CD4-positive, CD25-positive, alpha-beta regulatory T cell (primary cell): Measurements from ENCODE around the gene ASPM. TPM values are rescaled to one million over a fixed set of nuclear protein-coding genes. Genes with fewer than 3 reads are reported as not detected.

Experiments
- ATAC-seq, 2 donors: fragments of 150-1000 bp; cut with Tn5 transposase; one replicate each; pipeline ENCODE4 v1.10.0; 2021; ENCODE audit warnings: low read depth in 2 of 2, moderate number of reproducible peaks in 2 of 2, moderate library complexity in 1 of 2
- DNase-seq, 3 donors: peaks; one replicate each; pipeline versions ENCODE4 v3.0.0 to v3.0.0-alpha.2; 2012 to 2022; ENCODE audit warnings: mixed read lengths in 1 of 3
- H3K27ac ChIP-seq: one replicate; pipeline ENCODE4 v1.7.0; 2013; ENCODE audit warnings: mild to moderate bottlenecking, low read length; ENCODE audit not compliant: insufficient read depth, poor library complexity, severe bottlenecking
- H3K27me3 ChIP-seq: one replicate; pipeline ENCODE4 v1.7.0; 2013; ENCODE audit warnings: low read length; ENCODE audit not compliant: control insufficient read depth, insufficient read depth
- H3K36me3 ChIP-seq: one replicate; pipeline ENCODE4 v1.7.0; 2013; ENCODE audit warnings: mild to moderate bottlenecking, low read length, moderate library complexity; ENCODE audit not compliant: control insufficient read depth, insufficient read depth
- H3K4me1 ChIP-seq: 2 replicates; pipeline ENCODE4 v1.7.0; 2013; ENCODE audit warnings: mild to moderate bottlenecking, low read length; ENCODE audit not compliant: insufficient read depth, control insufficient read depth, poor library complexity, severe bottlenecking
- H3K4me3 ChIP-seq: one replicate; pipeline ENCODE4 v1.7.0; 2013; ENCODE audit warnings: low read depth, mild to moderate bottlenecking, low read length, moderate library complexity
- H3K9me3 ChIP-seq, 2 experiments: 1 replicate in 1 of 2; 2 replicates in 1 of 2; pipeline ENCODE4 v1.7.0; 2013; ENCODE audit warnings: low read length in 2 of 2, mild to moderate bottlenecking in 1 of 2, moderate library complexity in 1 of 2; ENCODE audit not compliant: control insufficient read depth in 2 of 2
- H3K27ac Mint-ChIP-seq, 3 donors: one replicate each; pipeline ENCODE4 v1.8.0; 2020 to 2022; ENCODE audit warnings: mild to moderate bottlenecking in 3 of 3, mixed read lengths in 3 of 3, moderate library complexity in 2 of 3
- H3K27me3 Mint-ChIP-seq: one replicate; pipeline ENCODE4 v1.8.0; 2022; ENCODE audit warnings: mild to moderate bottlenecking, mixed read lengths
- H3K36me3 Mint-ChIP-seq: one replicate; pipeline ENCODE4 v1.8.0; 2020; ENCODE audit warnings: mixed read lengths
- H3K4me1 Mint-ChIP-seq, 4 donors: one replicate each; pipeline ENCODE4 v1.8.0; 2020 to 2022; ENCODE audit warnings: mixed read lengths in 4 of 4, mild to moderate bottlenecking in 1 of 4
- H3K4me3 Mint-ChIP-seq, 4 donors: one replicate each; pipeline ENCODE4 v1.8.0; 2020 to 2022; ENCODE audit warnings: mild to moderate bottlenecking in 4 of 4, mixed read lengths in 4 of 4, moderate library complexity in 3 of 4
- H3K9me3 Mint-ChIP-seq, 7 donors: one replicate each; pipeline ENCODE4 v1.8.0; 2020 to 2022; ENCODE audit warnings: mixed read lengths in 7 of 7, mild to moderate bottlenecking in 3 of 7, moderate library complexity in 2 of 7
- polyA plus RNA-seq, 4 donors: library from polyadenylated mRNA; unstranded; fragments of 300-500 nt; fragmentation: Illumina TruSeq; gene quantifications; one replicate each; pipeline ENCODE4 v1.2.3, GENCODE V29; 2021
- total RNA-seq: library from RNA; stranded (reverse); gene quantifications from one replicate; pipeline ENCODE4 v1.2.3, GENCODE V29; 2022

ASPM gene
- total and polyA plus RNA-seq, 5 donors from 2014 or later: 0.37 to 3.2 (median 0.62) TPM

DNA sequence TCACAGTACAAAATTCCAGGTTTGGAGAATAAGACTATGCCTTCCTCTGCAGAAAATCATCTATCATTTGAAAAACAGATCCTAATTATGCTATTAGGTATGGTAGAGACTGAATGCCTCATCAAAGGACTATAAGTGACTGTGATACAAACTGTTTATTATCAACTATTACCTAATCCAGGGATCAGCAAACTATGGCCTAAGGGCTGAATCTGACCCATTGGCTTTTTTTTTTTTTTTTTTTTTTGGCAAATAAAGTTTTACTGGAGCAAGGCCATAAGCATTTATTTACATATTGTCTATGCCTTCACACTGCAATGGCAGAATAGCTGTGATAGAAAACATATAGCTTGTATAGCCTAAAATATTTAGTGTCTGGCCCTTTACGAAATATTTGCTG, 4.7 kb upstream of the ASPM start:
- peaks cover 10% of the 10 kb centered on the region for H3K27me3 Mint-ChIP-seq
- H3K27ac Mint-ChIP-seq: no peak overlapping the region
- Histone ChIP-seq H3K27me3 (no peaks in the 10 kb centered on the region), H3K4me3 (no peak overlapping the region), H3K27ac (no peak overlapping the region), H3K4me1 (peaks cover 6% of the 10 kb centered on the region), H3K9me3 (no peaks in the 10 kb centered on the region), H3K36me3 (no peaks in the 10 kb centered on the region)
- H3K4me3 Mint-ChIP-seq: no peak overlapping the region
- H3K4me1 Mint-ChIP-seq: peaks cover 4 to 23% (median 6%) of the 10 kb centered on the region in 4 donors
- no peak for DNase-seq
- H3K9me3 Mint-ChIP-seq: no peaks in the 10 kb centered on the region
- peaks cover 2% of the 10 kb centered on the region for H3K36me3 Mint-ChIP-seq
- ATAC-seq: no peak

DNA sequence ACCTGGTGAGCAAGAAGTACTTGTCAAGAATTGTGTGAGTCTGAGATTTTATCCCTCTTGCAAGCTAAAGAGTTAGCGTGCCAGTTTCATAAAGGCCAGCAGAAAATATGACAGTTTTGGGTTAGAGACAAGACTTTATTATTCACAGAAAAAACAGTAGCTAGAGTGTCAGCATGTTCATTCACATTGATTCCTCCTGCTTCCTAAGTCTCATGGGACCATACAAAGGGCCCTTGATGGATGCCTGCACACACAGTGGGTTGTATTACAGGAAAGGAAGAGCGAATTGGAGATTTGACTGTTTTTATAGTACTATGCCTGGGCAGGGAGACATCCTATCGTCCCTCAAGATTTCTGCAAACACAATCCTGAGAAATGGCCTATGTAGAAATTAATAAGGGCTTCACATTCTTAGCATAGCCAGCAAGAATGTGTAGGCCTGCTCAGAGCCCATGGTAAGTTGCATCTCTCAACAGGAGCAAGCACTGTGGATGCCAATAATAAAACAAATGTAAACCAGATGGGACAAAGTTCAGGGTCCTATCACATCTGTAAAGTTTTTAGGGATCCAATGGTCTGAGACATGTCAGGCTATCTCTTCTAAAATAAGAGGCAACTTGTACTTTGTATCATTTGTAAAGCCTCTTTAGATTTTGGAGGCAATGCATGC, 4.0 kb upstream of the ASPM start:
- H3K36me3 Mint-ChIP-seq: peaks cover 2% of the 10 kb centered on the region
- no peaks in the 10 kb centered on the region for H3K9me3 Mint-ChIP-seq
- H3K27me3 Mint-ChIP-seq: peaks cover 10% of the 10 kb centered on the region
- H3K4me3 Mint-ChIP-seq: no peak overlapping the region
- ATAC-seq (no peak), DNase-seq (no peak)
- Histone ChIP-seq H3K9me3 (no peaks in the 10 kb centered on the region), H3K27ac (no peak overlapping the region), H3K4me3 (no peak overlapping the region), H3K36me3 (no peaks in the 10 kb centered on the region), H3K27me3 (no peaks in the 10 kb centered on the region), H3K4me1 (peaks cover 6% of the 10 kb centered on the region)
- no peak overlapping the region for H3K27ac Mint-ChIP-seq
- peaks cover 4 to 20% (median 6%) of the 10 kb centered on the region in 4 donors for H3K4me1 Mint-ChIP-seq

DNA sequence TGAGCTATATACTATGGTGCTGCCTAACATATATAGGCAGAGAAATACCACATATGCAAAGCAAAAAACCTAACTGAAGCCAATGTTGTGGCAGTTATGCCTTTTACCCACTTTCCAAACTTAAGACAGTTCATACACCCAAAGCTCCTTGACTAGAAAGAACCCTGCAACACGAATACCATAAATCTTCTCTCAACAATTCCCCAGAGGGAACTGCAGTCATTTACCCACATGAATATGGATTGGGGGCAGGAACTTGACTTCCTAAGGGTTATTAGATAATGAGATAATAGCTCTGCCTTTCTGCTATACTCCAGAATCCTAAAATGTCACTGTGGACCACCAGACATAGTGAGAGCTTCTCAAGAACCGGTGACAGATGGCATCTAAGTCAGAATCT, 2.9 kb upstream of the ASPM start:
- no peak overlapping the region for H3K27ac Mint-ChIP-seq
- H3K4me1 ChIP-seq: peaks cover 6% of the 10 kb centered on the region
- H3K9me3 ChIP-seq: no peaks in the 10 kb centered on the region
- peaks cover 10% of the 10 kb centered on the region for H3K27me3 Mint-ChIP-seq
- DNase-seq (no peak), ATAC-seq (no peak)
- no peaks in the 10 kb centered on the region for H3K27me3 ChIP-seq
- no peak overlapping the region for H3K27ac ChIP-seq
- no peak overlapping the region for H3K4me3 ChIP-seq
- no peaks in the 10 kb centered on the region for H3K36me3 Mint-ChIP-seq
- H3K4me3 Mint-ChIP-seq: peak overlapping the region in 1 of 4 donors; percentile 34
- peaks cover 3 to 16% (median 14%) of the 10 kb centered on the region in 4 donors for H3K4me1 Mint-ChIP-seq
- no peaks in the 10 kb centered on the region for H3K9me3 Mint-ChIP-seq
- H3K36me3 ChIP-seq: no peaks in the 10 kb centered on the region

DNA sequence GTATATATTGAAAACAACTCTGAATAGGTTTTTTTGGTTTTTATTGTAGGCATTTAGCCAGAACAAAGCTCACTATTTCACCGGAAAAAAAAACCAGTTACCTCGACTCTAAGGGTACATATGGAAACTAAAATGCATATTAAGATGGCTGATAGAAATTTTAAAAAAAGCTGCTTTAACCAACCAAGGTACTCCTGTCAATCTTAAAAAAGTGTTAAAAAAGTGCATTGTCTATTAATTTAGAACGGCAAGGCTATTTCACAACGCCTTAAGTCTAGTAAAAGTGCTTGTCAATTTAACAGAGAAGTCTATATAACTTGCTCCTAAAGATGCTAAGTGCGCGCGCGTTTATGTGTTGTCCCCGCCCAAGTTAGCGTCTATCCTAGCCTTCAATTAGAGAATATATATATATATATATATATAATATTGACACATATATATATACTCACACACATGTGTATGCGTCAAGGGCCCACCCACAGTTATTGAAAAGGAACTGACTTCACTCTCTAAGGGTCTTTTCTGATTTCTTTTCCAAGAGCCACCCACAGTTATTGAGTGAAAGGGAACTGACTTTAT, 934 bp downstream of the ASPM start:
- Histone ChIP-seq H3K27me3 (no peaks in the 10 kb centered on the region), H3K36me3 (no peaks in the 10 kb centered on the region), H3K4me1 (peaks cover 24% of the 10 kb centered on the region), H3K27ac (peak overlapping the region; percentile 91), H3K4me3 (peak overlapping the region; percentile 99), H3K9me3 (no peaks in the 10 kb centered on the region)
- Mint-ChIP-seq H3K9me3 (no peaks in the 10 kb centered on the region), H3K36me3 (no peaks in the 10 kb centered on the region), H3K4me3 (peak overlapping the region; percentile 91 to 99 (median 92)), H3K27ac (peak overlapping the region; percentile 78 to 95 (median 80)), H3K4me1 (peaks cover 13 to 47% (median 39%) of the 10 kb centered on the region in 4 donors), H3K27me3 (peaks cover 5% of the 10 kb centered on the region)
- peak in 2 of 3 donors; percentile 9 to 41 for DNase-seq
- ATAC-seq: no peak

DNA sequence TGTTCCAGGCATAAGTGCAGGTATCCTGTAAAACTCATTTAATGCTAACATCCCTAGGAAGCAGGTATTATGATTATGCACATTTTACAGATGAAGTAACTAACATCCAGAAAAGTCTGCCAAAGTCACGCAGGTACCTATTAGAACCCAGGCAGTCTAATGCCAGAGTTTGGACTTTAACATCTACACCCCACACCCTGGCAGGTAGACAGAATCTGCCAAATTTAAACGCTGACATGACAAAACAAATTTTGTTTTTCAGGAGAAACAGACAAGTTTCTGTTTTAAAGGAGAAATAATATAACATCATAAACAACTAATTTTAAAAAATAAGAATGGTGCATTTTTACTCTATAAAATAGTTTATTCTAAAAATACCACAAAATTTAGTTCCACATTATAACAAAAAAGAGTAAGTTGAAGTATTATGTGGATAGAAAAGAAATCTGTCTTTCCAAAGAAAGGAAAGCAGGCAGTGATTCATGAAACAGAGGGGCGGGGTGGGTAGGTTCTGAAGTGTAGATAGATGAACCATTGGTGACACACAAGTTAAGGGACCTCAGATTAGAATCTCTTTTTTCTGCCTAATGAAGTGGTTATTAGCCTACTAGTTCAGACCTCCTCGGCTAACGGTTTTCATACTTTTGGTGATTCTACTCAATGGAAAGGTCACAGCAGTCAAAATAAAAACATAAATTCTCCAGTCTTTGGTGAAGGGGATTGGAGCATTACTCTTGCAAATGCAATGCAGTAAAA, 1.7 kb downstream of the ASPM start:
- H3K27me3 ChIP-seq: no peaks in the 10 kb centered on the region
- no peaks in the 10 kb centered on the region for H3K36me3 ChIP-seq
- H3K4me1 ChIP-seq: peaks cover 27% of the 10 kb centered on the region
- ATAC-seq (no peak), DNase-seq (peak in 1 of 3 donors; percentile 40)
- H3K9me3 ChIP-seq: no peaks in the 10 kb centered on the region
- Mint-ChIP-seq H3K27ac (peak overlapping the region in 2 of 3 donors; percentile 66 to 95), H3K4me1 (peaks cover 18 to 54% (median 46%) of the 10 kb centered on the region in 4 donors), H3K36me3 (no peaks in the 10 kb centered on the region), H3K27me3 (peaks cover 5% of the 10 kb centered on the region), H3K4me3 (peak overlapping the region; percentile 91 to 93 (median 92)), H3K9me3 (no peaks in the 10 kb centered on the region)
- H3K27ac ChIP-seq: peak overlapping the region; percentile 91
- H3K4me3 ChIP-seq: peak overlapping the region; percentile 99

DNA sequence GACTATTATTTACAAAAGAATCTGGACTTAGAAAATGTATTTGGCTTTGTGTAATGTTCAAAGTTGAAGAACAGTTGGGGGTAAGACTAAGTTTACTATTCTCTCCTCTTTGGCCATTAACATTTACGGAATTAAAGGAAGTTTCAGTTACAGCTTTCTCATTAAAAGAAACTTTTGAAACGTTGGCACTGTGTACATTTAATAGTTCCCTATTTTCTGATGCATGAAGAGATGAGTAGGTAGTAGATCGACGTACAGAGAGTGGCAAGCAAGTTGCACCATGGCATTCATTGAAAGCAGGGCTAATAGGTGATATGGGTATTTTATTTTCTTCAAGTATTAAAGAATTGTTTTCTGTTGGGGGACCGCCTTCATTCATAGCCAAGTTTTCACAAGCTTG, 3.2 kb downstream of the ASPM start:
- H3K27ac Mint-ChIP-seq: peak overlapping the region in 2 of 3 donors; percentile 0 to 28
- peaks cover 21 to 66% (median 56%) of the 10 kb centered on the region in 4 donors for H3K4me1 Mint-ChIP-seq
- H3K27me3 Mint-ChIP-seq: peaks cover 5% of the 10 kb centered on the region

DNA sequence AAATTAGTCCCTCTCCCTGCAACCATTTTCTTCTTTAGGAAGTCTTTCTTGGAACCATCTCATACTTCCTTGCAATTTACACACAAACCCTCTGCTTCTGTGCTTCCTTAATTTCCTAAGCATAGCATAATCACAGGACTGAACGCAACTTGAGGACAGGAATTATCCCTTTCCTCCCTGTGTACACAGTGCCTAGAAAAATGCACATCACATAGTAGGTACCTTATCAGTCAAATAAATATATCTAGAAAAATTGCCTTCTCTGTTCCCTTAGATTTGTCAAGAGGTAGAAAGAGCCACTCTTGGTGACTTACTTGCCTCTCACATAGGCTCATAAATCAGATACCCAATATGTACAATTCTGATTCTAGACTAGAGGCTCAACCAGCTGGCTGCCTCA, 4.9 kb downstream of the ASPM start:
- peak overlapping the region in 2 of 3 donors; percentile 16 to 41 for H3K27ac Mint-ChIP-seq
- no peaks in the 10 kb centered on the region for H3K27me3 ChIP-seq
- DNase-seq: no peak
- H3K4me1 Mint-ChIP-seq: peaks cover 21 to 71% (median 54%) of the 10 kb centered on the region in 4 donors
- H3K27me3 Mint-ChIP-seq: peaks cover 2% of the 10 kb centered on the region
- no peaks in the 10 kb centered on the region for H3K9me3 Mint-ChIP-seq
- peaks cover 32% of the 10 kb centered on the region for H3K4me1 ChIP-seq
- H3K36me3 ChIP-seq: no peaks in the 10 kb centered on the region
- no peaks in the 10 kb centered on the region for H3K36me3 Mint-ChIP-seq
- H3K27ac ChIP-seq: no peak overlapping the region
- no peaks in the 10 kb centered on the region for H3K9me3 ChIP-seq
- peak overlapping the region; percentile 56 for H3K4me3 ChIP-seq
- H3K4me3 Mint-ChIP-seq: peak overlapping the region; percentile 2 to 82 (median 34)
- ATAC-seq: no peak

More for the DNA sequence above, 3.2 kb downstream of the ASPM start:
- Mint-ChIP-seq H3K4me3 (peak overlapping the region; percentile 4 to 82 (median 34)), H3K9me3 (no peaks in the 10 kb centered on the region), H3K36me3 (no peaks in the 10 kb centered on the region)
- no peak for ATAC-seq
- H3K27me3 ChIP-seq: no peaks in the 10 kb centered on the region
- peak overlapping the region; percentile 56 for H3K4me3 ChIP-seq
- DNase-seq: no peak
- H3K4me1 ChIP-seq: peaks cover 38% of the 10 kb centered on the region
- no peaks in the 10 kb centered on the region for H3K9me3 ChIP-seq
- peak overlapping the region; percentile 5 for H3K27ac ChIP-seq
- H3K36me3 ChIP-seq: no peaks in the 10 kb centered on the region
